Testis (tissue), 2 donors: ENCODE results near the gene RAB18.

Experiments
- CTCF ChIP-seq, 3 experiments: fragments of 450-650 bp in 2 of 3; fragments of 200-600 bp in 1 of 3; sonication (generic) in 1 of 3; IDR thresholded peaks; one replicate each; pipeline ENCODE4 v1.5.1; 2016 to 2019; ENCODE audit warnings: antibody characterized with exemption in 3 of 3, mild to moderate bottlenecking in 2 of 3, moderate library complexity in 1 of 3
- POLR2A ChIP-seq: fragments of 450-650 bp; IDR thresholded peaks from one replicate; pipeline ENCODE4 v1.6.1; 2017; ENCODE audit warnings: antibody characterized with exemption, mild to moderate bottlenecking, moderate library complexity

GRCh38 chr10:27527666-27528295, 23.7 kb downstream of the RAB18 start:
- no peak for TF ChIP-seq POLR2A
- TF ChIP-seq CTCF (IDR thresholded peaks at IDR 0.05), result no peak
